ENCODE data around the gene RAB11A. TPM values are rescaled to one million over a fixed set of nuclear protein-coding genes. Genes with fewer than 3 reads are reported as not detected.

RAB11A gene
- total and polyA plus RNA-seq, 9 of the 15 experiments (the other 6 are each of a cell fraction or from before 2014, with no cell fraction given) = 129 to 369 (median 245) TPM

- TF ChIP-seq ZBTB40 (IDR thresholded peaks at IDR 0.05) (peak; percentile 99), ZBTB40 (CRISPR knock-in tag; IDR thresholded peaks at IDR 0.05) (no peak; the same call in 1 of the 2 replicates), RB1 (IDR thresholded peaks at IDR 0.05; ENCODE audit: low read depth) (peak; percentile 88; the same call in 1 of the 2 replicates), NR3C1 (CRISPR knock-in tag; IDR thresholded peaks at IDR 0.05) (0 out of 2 replicates have a peak, but pooled peaks have one; percentile 67), ZFPM2 (CRISPR knock-in tag; IDR thresholded peaks at IDR 0.05) (no peak), SRSF3 (IDR thresholded peaks at IDR 0.05; ENCODE audit: insufficient read depth, low read length) (no peak), ZNF12 (CRISPR knock-in tag; IDR thresholded peaks at IDR 0.05) (no peak), ZNF140 (CRISPR knock-in tag; IDR thresholded peaks at IDR 0.05) (no peak), POU5F1 (IDR thresholded peaks at IDR 0.05; ENCODE audit: borderline replicate concordance, low read depth, low read length, partially characterized antibody) (no peak), SREBF2 (CRISPR knock-in tag; IDR thresholded peaks at IDR 0.05) (no peak), SRSF9 (IDR thresholded peaks at IDR 0.05; ENCODE audit: borderline replicate concordance, low read depth, low read length) (no peak), ZNF740 (CRISPR knock-in tag; IDR thresholded peaks at IDR 0.05) (peak; percentile 39; the same call in 1 of the 2 replicates), ZNF740 (tag; IDR thresholded peaks at IDR 0.05) (no peak), ZNF780A (CRISPR knock-in tag; IDR thresholded peaks at IDR 0.05) (no peak), PTBP1 (IDR thresholded peaks at IDR 0.05; ENCODE audit: low read depth, low read length) (0 out of 2 replicates have a peak, but pooled peaks have one; percentile 56), TAF9B (IDR thresholded peaks at IDR 0.05; ENCODE audit: partially characterized antibody) (peak; percentile 81), TCF3 (CRISPR knock-in tag; IDR thresholded peaks at IDR 0.05) (no peak; the same call in none of the 2 replicates), ZNF589 (CRISPR knock-in tag; IDR thresholded peaks at IDR 0.05; ENCODE audit: low read depth) (no peak), EHMT2 (IDR thresholded peaks at IDR 0.05) (no peak), L3MBTL2 (IDR thresholded peaks at IDR 0.05) (peak; percentile 96)
These were observed at the start of gene RAB11A (continued) for GRCh38 chr15:65869126-65869953.

All from K562 (cell line).